ENCODE measurements around the gene DPH3.

Gene DPH3

GRCh38 chr3:16227566-16227965, 37.2 kb downstream of the DPH3 start:
- no peak for DNase-seq

- no peak for DNase-seq
These were observed 40.4 kb downstream of the DPH3 start for GRCh38 chr3:16224325-16224724.

GRCh38 chr3:16222547-16222946, 42.2 kb downstream of the DPH3 start:
- DNase-seq: no peak

DNA sequence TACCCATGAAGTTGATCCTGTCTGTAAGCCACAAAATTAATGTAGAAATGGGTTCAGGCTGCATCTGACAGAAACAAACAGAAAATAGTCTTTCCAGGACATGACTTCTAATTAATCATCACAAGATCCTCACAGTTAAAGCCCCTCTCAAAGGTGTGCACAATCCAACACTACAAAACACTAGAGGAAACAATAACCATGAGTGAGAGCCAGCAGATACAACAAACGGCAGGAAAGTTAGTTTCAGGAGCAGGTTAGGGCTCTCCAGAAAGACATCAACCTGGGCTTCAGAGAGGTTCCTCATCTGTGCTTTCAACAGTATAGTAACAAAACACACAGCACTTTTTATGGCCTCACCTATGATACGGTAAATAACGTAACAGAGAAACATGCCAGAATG, 42.8 kb downstream of the DPH3 start:
- DNase-seq: no peak

- no peak for DNase-seq
These were observed 45.0 kb downstream of the DPH3 start for GRCh38 chr3:16219777-16220176.

GRCh38 chr3:16216373-16216935, 48.3 kb downstream of the DPH3 start:
- no peak for DNase-seq

DNA sequence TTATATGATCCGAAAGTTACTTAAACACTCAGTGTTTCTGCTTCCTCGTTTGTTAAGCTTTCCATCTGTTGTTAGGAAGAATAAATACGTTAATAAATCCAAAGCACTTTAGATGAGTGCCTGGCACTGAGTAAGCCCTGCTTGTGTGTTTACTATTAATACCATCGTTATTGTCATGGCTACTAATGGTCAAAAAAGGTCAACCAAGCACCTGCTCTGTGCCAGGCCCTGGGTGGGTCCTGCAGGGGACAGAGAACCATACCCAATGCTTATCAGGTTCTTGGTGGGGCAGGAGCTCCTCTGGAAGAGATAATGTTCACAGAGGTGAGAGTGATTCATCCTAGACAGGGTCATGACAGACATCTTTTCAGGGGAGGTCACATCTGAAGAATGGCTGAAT, 50.4 kb downstream of the DPH3 start:
- DNase-seq: no peak

DNA sequence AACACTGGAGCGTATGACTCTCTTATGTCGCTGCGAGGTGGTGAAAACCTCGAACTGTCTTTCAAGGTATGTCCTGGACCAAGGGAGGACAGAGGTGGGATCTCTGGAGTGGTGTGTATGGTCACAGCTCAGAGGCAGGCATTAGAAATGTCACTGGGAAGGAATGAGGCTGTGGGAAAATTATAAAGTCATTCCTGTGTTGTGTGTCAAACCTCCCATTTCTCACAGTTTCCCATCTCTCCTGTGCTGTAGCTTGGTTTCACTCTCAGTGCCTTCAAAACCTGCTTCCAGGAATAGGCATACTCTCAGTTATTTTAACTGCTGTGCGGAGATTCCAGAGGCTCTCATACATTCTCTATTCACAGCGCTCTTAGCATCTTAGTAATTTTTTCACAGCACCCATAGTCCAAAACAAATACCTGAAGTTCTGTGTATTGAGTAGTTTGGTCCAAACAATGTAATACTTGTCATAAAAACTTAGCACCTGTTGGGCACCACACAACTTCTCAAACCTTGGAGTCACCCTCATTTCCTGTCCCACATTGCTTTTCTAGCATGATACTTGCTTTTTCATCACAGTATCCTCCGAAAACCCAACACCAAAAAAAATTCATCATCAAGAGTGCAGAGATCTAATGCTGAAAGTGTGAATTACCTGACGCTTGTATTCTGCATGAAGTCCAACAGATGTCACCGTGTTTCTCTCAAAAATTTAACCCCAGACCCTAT, 53.4 kb downstream of the DPH3 start:
- no peak for DNase-seq
